C4-2B (cell line): ENCODE data around the gene KIF1A.

ENCODE experiments used
- CTCF ChIP-seq: fragments of 450-650 bp; conservative IDR thresholded peaks from 2 replicates; pipeline ENCODE4 v1.5.1; 2017; ENCODE audit warnings: mild to moderate bottlenecking
- ZFX ChIP-seq: fragments of 450-650 bp; IDR thresholded peaks from 2 replicates; pipeline ENCODE4 v1.6.1; 2017

- TF ChIP-seq CTCF: no peak
- no peak for TF ChIP-seq ZFX
Observed at GRCh38 chr2:240784629-240785423, 35.2 kb downstream of the KIF1A start.
